Testis (tissue), 3 donors: Measurements from ENCODE around the gene ZNF503. TPM values are rescaled to one million over a fixed set of nuclear protein-coding genes. Genes with fewer than 3 reads are reported as not detected.

Experiments
- DNase-seq: peaks from one replicate; pipeline ENCODE4 v3.0.0-alpha.2; 2019
- H3K27ac ChIP-seq, 2 donors: fragments of 200-600 bp; sonication (generic); one replicate each; pipeline ENCODE4 v1.5.1; 2019
- H3K27me3 ChIP-seq: fragments of 200-600 bp; sonication (generic); one replicate; pipeline ENCODE4 v1.5.1; 2019
- H3K36me3 ChIP-seq: fragments of 200-600 bp; sonication (generic); one replicate; pipeline ENCODE4 v1.5.1; 2017; ENCODE audit warnings: low read depth; ENCODE audit errors: missing control alignments
- H3K4me1 ChIP-seq: fragments of 200-600 bp; sonication (generic); one replicate; pipeline ENCODE4 v1.5.1; 2019
- H3K4me3 ChIP-seq, 2 donors: fragments of 200-600 bp; sonication (generic); one replicate each; pipeline ENCODE4 v1.5.1; 2017 to 2019
- H3K9me3 ChIP-seq: fragments of 200-600 bp; sonication (generic); one replicate; pipeline ENCODE4 v1.5.1; 2017
- POLR2A ChIP-seq: fragments of 450-650 bp; IDR thresholded peaks from one replicate; pipeline ENCODE4 v1.6.1; 2017; ENCODE audit warnings: antibody characterized with exemption, mild to moderate bottlenecking, moderate library complexity
- whole genome bisulfite sequencing, 2 donors: methylation state at CpG; one replicate each; pipeline ENCODE4 v1.1.5; 2018; 5-methylcytosine and 5-hydroxymethylcytosine counted together
- intact Hi-C: fragments of 100-400 bp; cut with DNase I; formaldehyde crosslinking; loops from one replicate; pipeline ENCODE4 v1.15.1; 2023; ENCODE audit warnings: low total_unique reads
- polyA plus RNA-seq: library from polyadenylated mRNA; stranded (reverse); fragments of 350-450 nt; fragmentation: Illumina TruSeq; extraction: RNeasy Lipid Tissue Mini Kit (QIAGEN cat#74804); gene quantifications from one replicate; pipeline ENCODE4 v1.2.3, GENCODE V29; 2014; ENCODE audit warnings: low read depth, low replicate concordance; ENCODE audit not compliant: insufficient read depth
- total RNA-seq, 2 donors: library from RNA; depleted of rRNA; stranded (reverse); fragments of >200 nt; gene quantifications; one replicate each; pipeline ENCODE4 v1.2.3, GENCODE V29; 2016
- TF ChIP-seq, protein P1 (sequence below), 3 experiments: fragments of 450-650 bp in 2 of 3; fragments of 200-600 bp in 1 of 3; sonication (generic) in 1 of 3; IDR thresholded peaks; one replicate each; pipeline ENCODE4 v1.5.1; 2016 to 2019; ENCODE audit warnings: antibody characterized with exemption in 3 of 3, mild to moderate bottlenecking in 2 of 3, moderate library complexity in 1 of 3

ZNF503 gene
- total and polyA plus RNA-seq, 3 donors from 2014 or later, result 7.0 to 9.8 (median 8.0) TPM

- intact Hi-C loops, result no loop called here
- Histone ChIP-seq H3K9me3 (no peaks in the 10 kb centered on the region), H3K27me3 (no peaks in the 10 kb centered on the region), H3K27ac (no peak overlapping the region), H3K4me1 (no peaks in the 10 kb centered on the region), H3K4me3 (no peak overlapping the region), H3K36me3 (no peaks in the 10 kb centered on the region)
- no peak for DNase-seq
- TF ChIP-seq POLR2A, result no peak
- TF ChIP-seq, protein P1, sequence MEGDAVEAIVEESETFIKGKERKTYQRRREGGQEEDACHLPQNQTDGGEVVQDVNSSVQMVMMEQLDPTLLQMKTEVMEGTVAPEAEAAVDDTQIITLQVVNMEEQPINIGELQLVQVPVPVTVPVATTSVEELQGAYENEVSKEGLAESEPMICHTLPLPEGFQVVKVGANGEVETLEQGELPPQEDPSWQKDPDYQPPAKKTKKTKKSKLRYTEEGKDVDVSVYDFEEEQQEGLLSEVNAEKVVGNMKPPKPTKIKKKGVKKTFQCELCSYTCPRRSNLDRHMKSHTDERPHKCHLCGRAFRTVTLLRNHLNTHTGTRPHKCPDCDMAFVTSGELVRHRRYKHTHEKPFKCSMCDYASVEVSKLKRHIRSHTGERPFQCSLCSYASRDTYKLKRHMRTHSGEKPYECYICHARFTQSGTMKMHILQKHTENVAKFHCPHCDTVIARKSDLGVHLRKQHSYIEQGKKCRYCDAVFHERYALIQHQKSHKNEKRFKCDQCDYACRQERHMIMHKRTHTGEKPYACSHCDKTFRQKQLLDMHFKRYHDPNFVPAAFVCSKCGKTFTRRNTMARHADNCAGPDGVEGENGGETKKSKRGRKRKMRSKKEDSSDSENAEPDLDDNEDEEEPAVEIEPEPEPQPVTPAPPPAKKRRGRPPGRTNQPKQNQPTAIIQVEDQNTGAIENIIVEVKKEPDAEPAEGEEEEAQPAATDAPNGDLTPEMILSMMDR (IDR thresholded peaks at IDR 0.05), result no peak
Observed at GRCh38 chr10:75441682-75442081, 40.1 kb upstream of the ZNF503 start.

GRCh38 chr10:75441196-75441595, 39.6 kb upstream of the ZNF503 start:
- Histone ChIP-seq H3K9me3 (no peaks in the 10 kb centered on the region), H3K36me3 (no peaks in the 10 kb centered on the region), H3K27ac (no peak overlapping the region), H3K27me3 (no peaks in the 10 kb centered on the region), H3K4me3 (no peak overlapping the region), H3K4me1 (no peaks in the 10 kb centered on the region)
- DNase-seq, result no peak
- 86 to 92% methylated on average over 4 of the region's 4 CpGs for WGBS, 2 donors
- TF ChIP-seq, protein P1 (IDR thresholded peaks at IDR 0.05), result no peak
- no peak for TF ChIP-seq POLR2A
- intact Hi-C loops, result no loop called here

DNA sequence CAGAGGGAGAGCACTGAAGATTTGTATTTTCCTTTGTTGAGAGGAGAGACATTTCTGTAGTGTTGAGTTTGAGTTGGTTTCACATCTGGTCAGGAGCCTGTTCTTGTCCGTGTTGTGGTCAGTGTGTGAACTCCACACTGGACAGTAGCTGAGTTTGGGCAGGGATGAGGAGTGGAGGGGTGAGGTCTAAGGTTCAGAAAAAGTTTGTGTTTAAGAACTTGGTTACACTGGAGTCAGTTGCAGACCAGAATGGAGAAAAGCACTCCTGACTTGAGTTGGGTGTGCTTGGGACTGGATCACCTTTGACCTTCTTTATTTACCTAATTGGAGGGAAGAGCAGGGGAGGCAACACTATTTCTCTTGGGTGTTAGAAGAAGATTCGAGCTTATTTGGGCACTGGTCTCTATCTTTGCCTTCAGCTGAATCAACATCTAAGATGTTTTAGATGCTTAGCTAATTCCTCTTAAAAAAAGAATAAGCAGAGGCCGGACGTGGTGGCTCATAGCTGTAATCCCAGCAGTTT, 38.8 kb upstream of the ZNF503 start:
- DNase-seq, result no peak
- H3K4me3 ChIP-seq, result no peak overlapping the region
- H3K36me3 ChIP-seq, result no peaks in the 10 kb centered on the region
- no peaks in the 10 kb centered on the region for H3K27me3 ChIP-seq
- H3K9me3 ChIP-seq, result no peaks in the 10 kb centered on the region
- intact Hi-C loops, result no loop called here
- no peaks in the 10 kb centered on the region for H3K4me1 ChIP-seq
- 88 to 92% methylated on average over 4 of the region's 4 CpGs for WGBS, 2 donors
- no peak overlapping the region for H3K27ac ChIP-seq
- TF ChIP-seq POLR2A, result no peak

- H3K27ac ChIP-seq, result no peak overlapping the region
- H3K4me3 ChIP-seq, result no peak overlapping the region
- H3K9me3 ChIP-seq, result no peaks in the 10 kb centered on the region
- no peaks in the 10 kb centered on the region for H3K4me1 ChIP-seq
- no peaks in the 10 kb centered on the region for H3K36me3 ChIP-seq
- H3K27me3 ChIP-seq, result no peaks in the 10 kb centered on the region
- intact Hi-C loops, result no loop called here
- 57 to 78% methylated on average over 4 of the region's 4 CpGs for WGBS, 2 donors
- TF ChIP-seq POLR2A, result no peak
- TF ChIP-seq, protein P1 (IDR thresholded peaks at IDR 0.05), result no peak
- no peak for DNase-seq
Observed at GRCh38 chr10:75439811-75440210, 38.2 kb upstream of the ZNF503 start.

- 61 to 66% methylated on average over 3 of the region's 3 CpGs for WGBS, 2 donors
- Histone ChIP-seq H3K4me3 (no peak overlapping the region), H3K4me1 (no peaks in the 10 kb centered on the region), H3K9me3 (no peaks in the 10 kb centered on the region), H3K27me3 (no peaks in the 10 kb centered on the region), H3K36me3 (no peaks in the 10 kb centered on the region), H3K27ac (no peak overlapping the region)
- intact Hi-C loops, result no loop called here
- no peak for DNase-seq
- TF ChIP-seq POLR2A, result no peak
- TF ChIP-seq, protein P1 (IDR thresholded peaks at IDR 0.05), result no peak
Observed at GRCh38 chr10:75438275-75438674, 36.7 kb upstream of the ZNF503 start.
